NCI-H748 (cell line): ENCODE data around the gene UST.
"Not testable (repeated sequence)": the region's sequence is repeated elsewhere in the genome, so short reads cannot be mapped to it uniquely, and the experiment has no call there.

Source experiments
- DNase-seq: peaks from one replicate; lab custom pipeline; 2025; ENCODE audit not compliant: unreplicated experiment; lab: John Stamatoyannopoulos, UW

UST gene

DNA sequence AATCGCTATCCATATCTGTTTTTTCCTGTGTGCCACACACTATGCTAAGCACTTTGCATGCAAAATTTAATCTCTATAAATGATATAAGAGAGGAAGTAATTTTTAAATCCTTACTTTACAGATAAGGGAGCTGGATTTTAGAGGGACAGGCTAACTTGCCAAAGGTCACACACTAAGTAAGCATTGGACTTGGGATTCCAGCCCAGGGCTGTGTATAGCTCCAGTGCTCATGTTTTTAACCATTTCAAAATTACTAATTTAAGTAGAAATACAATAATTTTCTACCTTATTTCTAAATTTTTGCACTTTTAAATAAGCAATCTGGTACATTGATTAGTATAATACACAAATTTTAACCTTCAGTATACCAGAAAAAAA is 144.6 kb downstream of the UST start:
- DNase-seq: no peak

DNA sequence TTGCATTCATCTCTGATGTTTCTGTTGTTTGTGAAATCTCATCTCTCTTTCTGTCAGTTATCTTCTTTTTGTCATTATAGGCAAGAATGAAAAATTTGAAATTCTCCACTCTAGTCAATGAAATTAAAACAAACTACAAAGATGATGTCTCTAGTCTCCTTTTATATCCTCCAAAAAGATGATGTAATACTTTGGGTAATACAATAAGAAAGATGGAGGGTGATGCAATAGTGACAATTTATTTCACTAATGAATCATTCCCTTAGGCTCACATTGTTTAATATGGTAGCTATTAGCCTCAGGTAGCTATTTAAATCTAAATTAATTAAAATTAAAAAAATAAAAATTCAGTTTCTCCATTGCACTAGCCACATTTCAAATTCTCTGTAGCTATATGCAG is 145.4 kb downstream of the UST start:
- DNase-seq: no peak

DNA sequence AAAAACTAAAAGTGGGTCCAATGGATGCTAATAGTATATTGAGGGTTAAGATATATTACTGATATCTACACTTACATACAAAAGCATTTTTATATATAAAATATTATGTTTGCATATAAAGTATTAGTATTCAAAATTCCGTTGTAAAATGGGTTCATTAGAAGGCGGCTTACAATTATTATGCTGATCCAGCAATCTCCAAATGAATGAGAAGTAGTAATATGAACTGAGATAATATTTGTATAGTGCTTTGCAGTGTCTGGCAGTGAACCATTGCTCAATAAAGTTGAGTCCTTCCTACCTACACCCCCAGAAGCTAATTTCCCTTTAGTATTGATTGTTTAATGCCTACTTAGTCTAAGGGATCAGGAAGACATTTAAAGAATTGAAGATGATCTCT is 146.2 kb downstream of the UST start:
- DNase-seq: no peak

DNA sequence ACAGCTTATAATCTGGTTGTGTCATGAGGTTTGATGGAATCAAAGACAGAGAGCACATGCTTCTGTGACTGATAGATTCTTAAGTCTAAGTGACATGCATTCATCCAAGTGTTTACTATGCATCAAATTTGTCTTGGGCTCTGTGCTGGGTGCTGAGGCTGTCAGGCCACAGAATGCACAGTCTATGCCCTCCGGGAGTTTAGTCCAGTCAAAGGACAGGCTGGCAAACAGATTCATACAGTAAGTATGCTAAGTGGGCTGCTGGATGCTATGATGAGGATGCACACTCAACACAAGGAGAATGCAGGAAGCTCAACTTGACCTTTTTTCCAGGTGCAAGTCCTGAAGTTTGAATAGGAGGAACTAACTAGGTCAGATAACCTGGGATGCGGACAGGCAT is 146.7 kb downstream of the UST start:
- no peak for DNase-seq

DNA sequence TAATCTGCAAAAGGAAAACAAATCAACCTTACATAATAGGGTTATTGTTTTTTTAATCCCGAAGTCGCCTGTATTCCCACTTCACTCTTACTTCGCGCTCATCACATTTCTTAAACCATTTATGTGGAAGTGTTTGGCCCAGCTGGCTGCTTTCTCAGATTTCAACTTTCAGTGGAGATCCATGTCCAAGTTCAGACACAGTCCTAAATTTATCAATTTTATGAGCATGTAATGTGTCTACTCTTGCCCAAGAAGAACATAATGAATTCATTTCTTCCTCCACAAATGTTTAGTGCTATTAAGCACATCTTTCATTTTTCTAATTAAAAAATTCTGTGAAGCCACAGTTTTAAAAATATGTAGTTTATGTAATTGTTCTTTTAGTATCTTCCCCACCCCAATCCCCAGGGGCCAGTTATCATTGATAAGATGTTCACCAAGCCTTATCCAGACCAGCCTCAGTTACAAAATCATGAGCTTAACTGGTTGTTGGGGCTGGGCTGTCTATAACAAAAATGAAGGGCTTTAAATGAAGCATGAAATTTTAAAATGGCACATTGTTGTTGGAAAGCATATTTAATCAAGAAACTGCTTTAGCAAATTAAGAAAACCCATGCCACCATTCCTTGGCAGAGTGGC is 151.7 kb downstream of the UST start:
- no peak for DNase-seq

DNA sequence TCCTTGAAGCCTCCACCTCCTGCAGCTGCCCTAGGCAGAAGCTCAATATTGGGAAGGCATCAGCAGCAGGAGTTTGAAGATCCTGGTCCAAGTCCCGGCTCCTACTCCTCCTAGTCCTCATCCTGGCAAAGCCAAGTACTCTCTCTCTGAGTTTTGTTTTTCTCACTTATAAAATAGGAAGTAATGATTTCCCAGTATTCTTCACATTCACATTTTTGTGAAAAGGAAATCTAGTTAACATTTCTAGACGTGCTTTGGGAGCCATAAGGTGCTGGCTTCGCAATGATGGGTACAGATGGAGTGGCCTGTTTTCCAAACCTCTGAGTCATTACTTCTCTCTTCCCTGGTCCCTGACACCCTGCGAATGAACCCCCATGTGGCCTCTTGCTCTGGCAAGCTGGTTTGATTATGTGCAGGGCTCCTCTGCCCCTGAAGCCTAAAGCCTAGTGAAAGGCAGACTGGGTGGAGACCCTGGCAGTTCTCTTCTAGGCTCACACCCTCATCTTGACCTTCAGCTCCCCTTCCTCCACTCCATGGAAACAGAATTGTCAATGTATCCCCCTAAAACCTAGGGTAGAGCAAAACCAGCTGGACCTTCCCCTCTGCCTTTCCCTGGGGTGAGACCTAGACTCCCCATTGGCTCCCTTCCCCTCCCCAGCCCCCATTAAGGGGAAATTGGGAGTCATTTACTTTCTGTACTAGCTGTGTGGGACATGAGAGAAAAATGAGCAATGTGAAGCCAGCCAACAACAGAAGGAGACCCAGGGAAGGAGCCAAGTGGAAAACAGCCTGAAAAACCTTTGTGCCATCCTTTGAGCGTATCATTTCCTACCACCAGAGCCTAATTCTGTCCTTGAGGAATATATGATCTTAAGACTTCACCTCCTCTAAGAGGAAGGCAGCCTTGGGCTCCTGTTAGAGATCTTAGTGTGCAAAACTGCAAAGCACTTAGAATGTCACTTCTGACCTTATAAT is 158.4 kb downstream of the UST start:
- no peak for DNase-seq

DNA sequence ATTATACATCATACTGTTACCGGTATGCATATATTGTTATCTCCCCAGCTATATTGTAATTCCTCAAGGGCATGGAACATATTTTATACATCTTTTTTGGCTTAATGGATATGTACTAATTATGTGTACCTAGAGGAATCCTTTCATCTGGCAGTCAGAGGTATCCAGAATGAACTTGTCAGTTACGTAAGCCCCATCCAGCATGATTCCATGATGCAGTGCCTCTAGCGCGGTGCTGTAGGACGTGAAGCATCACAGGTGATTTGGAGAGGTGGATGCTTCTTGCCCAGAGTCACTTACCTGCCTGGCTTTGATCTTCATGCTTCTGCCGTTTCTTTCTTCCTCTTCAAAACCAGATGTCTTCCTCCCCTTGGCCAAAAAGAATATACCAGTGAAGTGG is 159.1 kb downstream of the UST start:
- DNase-seq: no peak

DNA sequence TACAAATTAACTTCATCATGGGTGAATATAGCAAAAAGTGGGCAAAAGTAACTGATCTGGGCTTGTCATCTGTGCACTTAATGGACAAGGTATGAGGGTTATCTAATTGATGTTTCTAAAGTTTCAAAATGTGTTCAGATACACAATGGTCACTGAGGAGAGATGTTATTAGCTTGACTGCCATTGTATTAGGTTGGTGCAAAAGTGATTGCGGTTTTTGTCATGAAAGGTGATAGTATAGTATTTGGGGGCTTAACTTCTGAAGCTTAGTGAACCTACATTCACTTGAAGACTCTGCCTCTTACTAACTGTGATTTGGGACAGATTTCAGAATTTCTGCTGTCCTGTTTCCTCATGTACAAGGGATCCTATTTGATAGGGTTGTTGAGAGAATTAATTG is 159.6 kb downstream of the UST start:
- no peak for DNase-seq

DNA sequence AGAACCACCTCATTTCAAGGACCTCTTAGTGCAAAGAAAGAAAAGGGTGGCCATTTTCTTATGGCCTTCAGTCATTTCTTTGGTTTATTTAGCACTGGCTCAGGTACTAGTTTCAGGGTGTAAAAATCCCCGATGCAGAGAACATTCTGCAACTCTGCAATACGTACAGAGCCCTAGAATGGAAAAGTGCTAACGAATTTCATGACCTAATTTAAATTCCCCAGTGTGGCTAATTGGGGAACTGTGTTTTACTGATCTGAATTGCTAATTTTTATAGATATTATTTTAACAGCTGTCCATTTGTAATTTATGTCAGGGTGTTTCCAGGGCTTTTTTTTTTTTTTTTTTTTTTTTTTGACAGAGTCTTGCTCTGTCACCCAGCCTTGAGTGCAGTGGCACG is 160.7 kb downstream of the UST start:
- no peak for DNase-seq

DNA sequence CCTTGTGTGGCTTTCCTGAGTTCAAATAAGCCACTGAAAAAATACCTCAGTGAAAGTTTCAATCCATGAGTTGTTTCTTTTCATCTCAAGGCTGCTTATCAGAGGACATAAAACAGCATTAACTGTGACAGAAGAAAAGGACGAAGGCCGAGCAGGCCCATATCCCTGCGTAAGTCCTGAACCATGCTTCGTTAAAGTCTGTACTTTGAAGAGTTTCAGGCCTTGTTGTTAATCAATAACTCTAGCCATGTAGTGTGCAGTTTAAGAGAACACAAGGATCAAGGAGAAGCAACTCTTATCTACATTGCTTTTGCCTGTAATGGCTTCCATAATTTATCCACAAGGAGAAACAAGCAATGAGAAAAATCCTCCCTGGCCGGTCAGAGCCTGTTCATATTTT is 165.4 kb downstream of the UST start:
- no peak for DNase-seq

DNA sequence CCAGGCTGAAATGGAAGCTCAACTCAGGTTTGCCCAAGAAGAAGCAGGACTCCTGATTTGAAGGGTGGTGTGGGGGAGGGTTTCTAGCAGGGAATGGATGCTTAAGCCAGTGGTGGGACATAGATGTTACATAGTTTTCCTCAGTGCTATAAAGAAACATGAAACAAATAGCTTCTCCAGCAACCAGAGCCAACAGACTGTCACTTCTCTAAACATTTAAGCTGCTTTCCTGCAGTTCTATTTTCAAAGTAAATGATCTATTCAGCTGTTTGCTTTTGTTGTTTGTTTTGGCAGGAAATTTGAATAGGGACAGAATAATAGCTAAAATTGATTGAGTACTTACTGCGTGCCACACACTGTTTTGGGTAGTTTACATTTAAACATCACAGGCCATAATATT is 169.0 kb downstream of the UST start:
- peak; percentile 84 for DNase-seq

DNA sequence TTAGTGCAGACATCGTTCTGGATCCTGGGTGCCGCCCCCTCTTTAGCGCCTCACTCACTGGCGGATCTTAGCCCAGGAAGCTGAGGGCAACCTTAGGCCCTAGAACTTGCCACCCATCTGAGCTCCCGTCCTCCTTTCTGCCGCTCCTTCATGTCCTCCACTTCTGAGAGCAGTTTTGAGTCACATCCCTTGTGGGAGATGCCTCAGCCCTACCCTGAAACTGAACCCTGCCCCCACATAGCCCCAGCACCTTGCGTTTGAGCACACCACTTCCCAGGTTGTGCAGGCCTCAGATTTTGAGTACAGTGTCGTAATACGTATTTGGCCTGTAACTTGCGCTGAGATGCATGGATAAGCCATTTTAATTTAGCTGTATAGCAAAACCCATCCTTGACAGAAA is 169.7 kb downstream of the UST start:
- not testable (repeated sequence) for DNase-seq

DNA sequence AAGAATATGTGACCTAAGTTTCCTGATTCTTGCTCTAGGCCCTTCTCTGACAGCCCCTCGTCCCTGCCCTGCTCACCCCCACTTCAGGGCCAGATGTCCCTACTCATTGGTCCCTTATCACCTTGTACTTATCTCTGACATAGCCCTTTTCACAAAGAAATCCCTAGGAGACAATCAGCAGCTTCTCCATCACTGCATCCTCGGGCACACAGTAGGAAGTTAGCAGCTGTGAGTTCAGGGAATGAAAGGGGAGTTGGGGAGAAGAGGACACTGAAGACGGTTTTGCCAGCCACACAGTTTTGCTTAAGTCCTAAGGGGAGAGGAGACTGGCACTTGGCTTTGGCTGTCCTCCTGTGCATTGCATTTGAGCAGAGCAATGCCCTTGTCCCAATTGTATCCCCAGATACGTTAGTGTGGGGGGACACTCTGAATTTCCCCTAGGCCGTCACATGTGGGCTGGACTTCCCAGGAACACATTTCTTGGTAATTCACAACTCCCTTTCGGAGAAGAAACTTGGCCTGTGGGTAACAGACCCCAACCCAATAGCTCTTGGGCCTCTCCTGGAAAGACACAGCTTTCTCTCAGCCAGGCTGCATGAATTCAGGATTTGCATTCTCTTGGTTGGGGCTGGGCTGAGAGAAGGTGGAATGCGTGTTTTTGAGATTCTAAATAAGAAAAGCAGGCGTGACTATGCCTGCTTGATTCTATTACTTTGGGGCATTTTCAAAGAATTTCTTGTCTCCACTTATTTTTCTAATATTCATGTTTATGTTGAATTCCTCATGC is 177.6 kb downstream of the UST start:
- DNase-seq: no peak

DNA sequence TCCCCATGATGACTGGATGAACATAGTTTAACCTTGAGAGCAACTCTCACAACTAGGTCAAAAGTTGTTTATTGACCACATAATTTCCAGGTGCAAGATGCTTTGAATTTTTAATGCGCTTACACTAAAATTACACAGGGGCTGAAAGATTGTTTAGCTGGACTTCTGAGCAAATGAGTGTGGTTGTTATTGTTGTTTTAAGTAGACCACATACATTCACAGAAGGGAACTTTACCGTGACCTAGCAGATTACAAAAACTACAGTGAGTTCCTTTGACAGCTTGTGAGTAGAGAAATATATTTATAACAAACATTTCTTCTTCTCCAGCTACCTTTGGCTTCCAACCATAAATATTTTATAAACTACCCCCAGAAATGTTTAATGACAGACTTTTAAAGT is 178.9 kb downstream of the UST start:
- DNase-seq: no peak

DNA sequence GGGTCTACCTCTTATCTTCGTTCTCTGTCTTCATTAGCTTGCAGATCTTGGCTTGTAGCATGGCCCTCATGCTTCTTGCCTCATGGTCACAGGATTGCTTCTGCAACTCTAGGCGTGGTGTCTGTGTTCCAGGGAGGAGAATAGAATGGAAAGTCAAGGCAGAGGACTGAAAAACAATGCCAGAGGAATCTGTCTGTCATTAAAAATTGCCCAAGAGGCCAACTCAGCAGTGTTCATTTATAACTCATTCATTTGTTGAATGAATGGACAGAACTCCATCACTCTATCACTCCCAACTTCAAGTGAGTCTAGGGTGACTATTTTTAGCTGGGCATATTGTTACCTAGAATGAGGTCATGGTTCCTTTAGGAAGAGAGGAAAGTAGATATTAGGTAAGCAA is 179.6 kb downstream of the UST start:
- DNase-seq: no peak

DNA sequence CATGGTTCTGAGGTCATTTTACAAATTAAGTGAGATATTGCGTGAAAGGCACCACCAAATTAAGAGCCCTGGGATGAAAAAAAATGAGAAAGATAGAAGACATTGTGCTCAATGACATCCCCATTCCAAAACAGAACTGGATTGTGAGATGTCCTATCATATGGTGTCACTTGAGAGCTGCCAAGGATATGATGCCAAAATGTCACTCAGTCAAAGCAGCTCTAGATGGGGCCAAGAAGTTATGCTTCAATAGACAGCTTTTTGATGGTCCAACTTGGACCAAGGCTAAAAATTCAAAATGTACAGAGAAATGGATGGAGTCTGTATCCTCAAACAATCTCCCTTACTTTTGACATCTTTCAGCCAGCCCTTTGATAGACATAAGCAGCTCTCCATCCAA is 180.8 kb downstream of the UST start:
- DNase-seq: no peak

DNA sequence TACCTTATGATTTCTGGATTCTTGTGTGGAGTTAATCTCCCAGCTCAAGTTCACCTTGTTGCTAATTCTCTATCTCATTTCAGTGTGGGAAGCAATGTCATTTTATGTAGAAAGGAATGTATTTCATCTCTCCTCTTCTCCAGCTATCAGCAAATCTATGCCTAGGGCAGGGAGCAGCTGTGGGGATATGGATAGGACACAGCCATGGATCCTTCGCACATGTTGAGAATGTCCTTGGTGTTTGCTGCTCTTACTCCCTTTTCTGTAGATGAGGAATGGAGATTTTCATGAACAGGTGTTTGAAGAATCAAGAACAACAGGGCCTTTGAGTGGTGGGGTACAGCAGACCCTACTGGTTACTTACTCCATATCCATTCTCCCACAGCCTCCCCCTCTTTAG is 182.0 kb downstream of the UST start:
- no peak for DNase-seq

DNA sequence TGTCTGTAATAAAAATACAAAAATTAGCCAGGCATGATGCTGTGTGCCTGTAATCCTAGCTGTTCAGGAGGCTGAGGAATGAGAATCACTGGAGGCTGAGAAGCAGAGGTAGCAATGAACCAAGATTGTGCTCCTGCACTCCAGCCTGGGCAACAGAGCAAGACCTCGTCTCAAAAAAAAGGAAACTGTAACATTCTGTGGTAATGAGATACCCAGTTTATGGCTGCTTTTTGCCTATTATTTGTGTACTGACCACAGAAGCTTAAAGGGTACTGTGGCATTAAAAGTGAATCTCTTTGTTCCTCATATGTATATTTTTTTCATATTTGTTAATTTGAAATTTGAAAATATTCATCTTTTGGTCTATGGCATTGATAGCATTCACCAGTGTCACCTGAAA is 185.4 kb downstream of the UST start:
- no peak for DNase-seq

DNA sequence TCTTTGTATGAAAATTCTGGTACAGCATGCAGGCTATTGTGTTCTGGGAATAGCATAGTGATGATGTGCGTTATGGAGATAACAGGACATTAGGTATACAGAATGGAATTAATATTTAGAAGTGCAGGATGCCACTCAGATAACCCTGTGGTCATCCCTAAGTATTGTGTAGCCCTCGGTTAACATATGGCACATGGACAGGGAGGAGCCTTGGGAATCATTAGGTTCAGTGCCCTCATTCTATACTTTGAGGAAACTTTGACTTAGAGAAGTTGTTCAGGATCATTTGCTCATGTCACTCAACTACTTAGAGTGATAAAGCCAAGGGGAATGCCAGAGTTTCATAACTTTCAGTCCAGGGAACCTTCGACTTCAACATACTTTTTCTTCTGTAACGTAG is 185.9 kb downstream of the UST start:
- DNase-seq: no peak

DNA sequence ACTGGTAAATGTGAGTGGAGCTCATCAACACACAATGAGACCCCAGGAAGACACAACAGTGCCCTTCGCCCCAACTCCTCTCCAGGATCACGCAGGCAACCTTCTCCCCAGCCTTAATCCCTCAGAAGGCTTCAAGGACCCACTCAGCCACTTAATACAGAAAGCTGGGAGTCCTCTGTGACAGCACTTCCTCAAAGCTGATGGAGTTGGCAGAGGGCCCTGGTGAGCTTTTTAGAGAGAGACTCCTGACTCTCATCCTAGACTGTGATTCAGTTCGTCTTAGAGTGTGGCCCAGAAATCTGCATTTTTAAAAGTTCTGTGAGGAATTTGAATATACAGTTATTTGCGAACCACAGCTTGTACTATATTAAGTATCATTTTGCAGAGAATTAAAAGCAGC is 187.7 kb downstream of the UST start:
- DNase-seq: no peak

DNA sequence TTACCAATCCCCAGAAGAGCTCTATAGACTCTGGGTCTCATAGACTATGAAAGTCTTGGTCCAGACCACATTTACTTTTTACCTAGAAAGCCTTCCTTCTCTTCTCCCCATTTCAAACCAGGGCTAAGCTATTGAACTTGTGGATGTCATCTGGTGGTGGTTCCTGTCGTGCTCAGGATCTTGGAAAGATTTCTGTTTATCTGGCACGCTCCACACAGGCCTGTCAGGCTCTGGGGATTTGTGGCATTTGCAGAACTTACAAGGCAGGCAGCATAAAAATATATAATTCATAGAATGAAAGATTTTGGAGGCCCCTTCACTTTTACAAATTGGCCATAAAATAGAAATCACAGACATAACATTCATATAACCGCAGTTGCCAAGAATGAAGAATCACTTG is 188.1 kb downstream of the UST start:
- DNase-seq: no peak
